Urinary bladder (tissue), 4 donors: ENCODE measurements around the gene IL15. TPM values are rescaled to one million over a fixed set of nuclear protein-coding genes. Genes with fewer than 3 reads are reported as not detected.
"Not testable (repeated sequence)": the region's sequence is repeated elsewhere in the genome, so short reads cannot be mapped to it uniquely, and the experiment has no call there.

Source experiments
- DNase-seq: peaks from one replicate; pipeline ENCODE4 v3.0.0-alpha.2; 2015; ENCODE audit errors: extremely low spot score
- H3K27ac ChIP-seq: one replicate; pipeline ENCODE4 v1.5.1; 2013; ENCODE audit warnings: low read depth, mild to moderate bottlenecking, moderate library complexity
- H3K36me3 ChIP-seq: one replicate; pipeline ENCODE4 v1.6.1; 2013; ENCODE audit warnings: mild to moderate bottlenecking, moderate library complexity; ENCODE audit not compliant: insufficient read depth
- H3K4me1 ChIP-seq: one replicate; pipeline ENCODE4 v1.6.1; 2013; ENCODE audit warnings: mild to moderate bottlenecking, moderate library complexity; ENCODE audit not compliant: insufficient read depth
- H3K4me3 ChIP-seq: one replicate; pipeline ENCODE4 v1.5.1; 2013; ENCODE audit warnings: low read depth, low read length
- WGBS: extraction: QIAGEN DNeasy Blood & Tissue Kit; methylation state at CpG from one replicate; pipeline ENCODE4 v1.1.7; 2013; 5-methylcytosine and 5-hydroxymethylcytosine counted together
- polyA plus RNA-seq: library from polyadenylated mRNA; stranded (reverse); fragments of 200-250 nt; gene quantifications from one replicate; pipeline ENCODE4 v1.2.3, GENCODE V29; 2013
- total RNA-seq: library from RNA; depleted of rRNA; stranded (reverse); fragments of >200 nt; gene quantifications from one replicate; pipeline ENCODE4 v1.2.3, GENCODE V29; 2014
- donor health status: healthy with polysubstance abuse.
- donor health status: healthy.

Gene IL15
- total and polyA plus RNA-seq, 2 donors, result 3.1 to 5.9 TPM

DNA sequence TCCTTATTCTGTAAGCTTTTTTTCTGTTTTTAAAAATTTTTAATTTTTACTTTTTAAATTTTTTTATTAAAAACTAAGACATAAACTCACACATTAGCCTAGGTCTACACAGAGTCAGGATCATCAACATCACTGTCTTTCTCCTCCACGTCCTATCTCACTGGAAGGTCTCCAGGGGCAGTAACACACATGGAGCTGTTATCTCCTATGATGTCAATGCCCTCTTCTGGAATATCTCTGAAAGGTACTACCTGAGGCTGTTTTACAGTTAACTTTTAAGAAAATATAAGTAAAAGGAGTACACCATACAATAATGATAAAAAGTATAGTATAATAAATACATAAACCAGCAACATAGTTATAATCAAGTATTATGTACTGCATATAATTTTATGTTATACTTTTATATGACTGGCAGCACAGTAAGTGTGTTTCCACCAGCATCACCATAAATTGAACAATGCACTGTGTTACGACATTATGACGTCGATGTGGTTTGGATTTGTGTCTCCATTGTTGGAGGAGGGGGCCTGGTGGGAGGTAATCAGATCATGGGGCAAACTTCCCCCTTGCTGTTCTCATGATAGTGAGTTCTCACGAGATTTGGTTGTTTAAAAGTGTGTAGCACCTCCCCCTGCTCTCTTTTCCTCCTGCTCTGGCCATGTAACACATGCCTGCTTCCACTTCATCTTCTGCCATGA, 21.3 kb downstream of the IL15 start:
- DNase-seq, result no peak
- Histone ChIP-seq H3K27ac (no peak overlapping the region), H3K4me1 (no peaks in the 10 kb centered on the region), H3K4me3 (no peak overlapping the region), H3K36me3 (no peaks in the 10 kb centered on the region)
- 85% methylated on average over 5 of the region's 5 CpGs for WGBS

DNA sequence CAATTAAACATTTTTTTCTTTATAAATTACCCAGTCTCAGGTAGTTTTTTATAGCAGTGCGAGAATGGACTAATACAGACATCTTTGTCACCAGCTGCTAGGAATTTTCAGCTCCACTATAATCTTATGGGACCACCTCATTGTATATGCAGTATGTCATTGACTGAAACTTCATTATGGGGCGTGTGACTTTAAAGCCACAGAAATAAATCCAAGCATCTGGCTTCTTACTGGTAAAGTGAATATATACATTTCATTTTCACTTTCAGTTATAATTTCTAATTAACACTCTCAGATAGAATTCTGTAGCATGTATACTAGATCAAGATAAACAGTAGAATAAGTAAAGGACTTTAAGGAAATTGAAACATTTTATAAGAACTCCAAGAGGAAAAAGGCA, 21.9 kb downstream of the IL15 start:
- Histone ChIP-seq H3K36me3 (no peaks in the 10 kb centered on the region), H3K27ac (no peak overlapping the region), H3K4me1 (no peaks in the 10 kb centered on the region), H3K4me3 (no peak overlapping the region)
- WGBS, result 93% methylated on average over 2 of the region's 2 CpGs
- DNase-seq, result no peak

DNA sequence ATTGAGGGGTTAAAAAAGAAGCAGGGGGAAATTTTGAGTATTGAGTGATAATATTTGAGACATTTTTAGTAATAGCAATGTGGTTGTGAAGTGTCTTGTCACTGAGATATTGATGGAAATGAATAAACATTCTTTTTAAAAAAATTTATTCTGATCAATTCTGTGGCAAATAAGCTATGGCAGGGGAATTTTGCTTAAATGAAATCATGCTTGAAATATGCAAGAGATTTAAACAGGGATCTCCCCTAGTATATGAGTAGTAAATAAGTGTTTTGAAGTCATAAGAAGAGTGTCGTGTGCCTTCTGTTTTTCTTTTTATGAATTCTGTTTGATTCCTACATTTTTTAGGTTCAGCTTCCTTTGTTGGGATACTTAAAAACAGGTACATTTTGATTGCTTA, 23.2 kb downstream of the IL15 start:
- no peak overlapping the region for H3K27ac ChIP-seq
- no peak overlapping the region for H3K4me3 ChIP-seq
- DNase-seq, result no peak
- H3K36me3 ChIP-seq, result no peaks in the 10 kb centered on the region
- 81% methylated on average over 1 of the region's 1 CpG for WGBS
- H3K4me1 ChIP-seq, result no peaks in the 10 kb centered on the region

DNA sequence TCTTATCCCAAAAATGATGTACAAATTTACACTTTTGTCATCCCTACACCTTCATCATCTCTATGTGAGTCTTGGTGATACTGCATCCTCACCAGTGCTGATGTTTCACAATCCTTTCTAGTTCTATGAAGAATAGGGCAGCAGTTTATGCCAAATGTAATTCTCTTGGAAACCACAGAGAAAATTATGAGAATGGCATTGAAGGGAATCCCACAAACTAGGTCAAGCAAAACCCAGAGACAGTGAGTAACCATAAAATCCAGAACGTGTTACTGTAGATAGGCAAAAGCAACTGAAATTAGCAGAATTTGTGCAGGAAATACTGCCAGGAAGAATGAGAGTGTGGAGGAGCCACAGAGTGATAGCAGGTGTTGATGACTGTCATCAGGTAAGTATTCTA, 24.5 kb downstream of the IL15 start:
- no peak for DNase-seq
- Histone ChIP-seq H3K4me1 (no peaks in the 10 kb centered on the region), H3K27ac (no peak overlapping the region), H3K36me3 (no peaks in the 10 kb centered on the region), H3K4me3 (no peak overlapping the region)
- 79% methylated on average over 1 of the region's 1 CpG for WGBS

DNA sequence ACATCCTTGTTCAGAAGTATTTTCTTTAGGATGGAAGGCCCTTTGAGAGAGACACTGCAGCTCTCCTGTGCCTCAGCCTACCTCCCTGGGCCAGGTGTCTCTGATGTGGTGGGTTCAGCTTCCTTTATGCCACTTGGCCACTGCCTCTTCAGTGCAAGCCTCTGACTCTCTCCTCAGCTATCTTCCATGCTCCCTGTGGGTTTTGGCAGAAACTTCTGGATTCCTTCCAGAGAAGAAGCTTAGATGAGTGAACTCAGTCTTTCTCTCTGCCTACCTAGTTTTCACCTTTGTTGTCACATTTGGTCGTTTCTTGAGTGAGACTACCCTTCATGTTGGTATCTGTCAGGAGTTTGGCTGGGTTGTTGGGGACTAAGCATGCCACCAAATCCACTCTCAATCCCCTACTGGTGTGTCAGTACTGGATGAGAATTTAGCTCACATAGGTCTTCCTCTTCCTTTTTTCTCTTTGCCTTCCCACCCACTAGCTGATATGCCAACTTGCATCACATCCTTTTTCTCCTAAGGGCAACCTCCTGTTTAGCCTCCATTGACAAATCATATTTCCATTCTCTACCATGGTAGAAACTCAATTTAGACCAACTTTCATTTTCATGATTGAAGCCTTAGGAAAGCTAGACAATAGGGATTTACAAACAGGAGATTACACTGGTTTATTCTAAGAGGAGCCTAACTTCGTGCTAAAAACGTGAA, 32.0 kb downstream of the IL15 start:
- WGBS, result 83% methylated on average over 3 of the region's 3 CpGs
- no peak overlapping the region for H3K4me3 ChIP-seq
- DNase-seq, result no peak
- H3K4me1 ChIP-seq, result no peaks in the 10 kb centered on the region
- no peaks in the 10 kb centered on the region for H3K36me3 ChIP-seq
- no peak overlapping the region for H3K27ac ChIP-seq

DNA sequence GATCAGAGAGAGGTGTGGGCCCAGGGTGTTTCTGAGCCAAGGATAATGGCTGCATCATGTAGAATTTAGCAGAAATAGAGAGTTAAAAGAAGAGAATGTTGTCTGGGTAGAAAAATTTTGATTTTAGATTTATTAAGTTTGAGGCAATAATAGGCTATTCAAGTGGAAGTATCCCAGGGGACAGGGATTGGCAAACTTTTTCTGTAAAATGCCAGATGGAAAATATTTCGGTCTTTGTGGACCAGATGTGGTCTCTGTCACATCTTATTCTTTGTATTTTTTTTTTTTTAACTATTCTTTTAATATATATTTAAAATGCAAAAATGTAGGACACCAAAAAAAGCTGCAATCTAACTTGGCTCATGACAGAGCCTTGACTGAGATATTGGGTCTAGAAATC, 33.1 kb downstream of the IL15 start:
- Histone ChIP-seq H3K4me1 (no peaks in the 10 kb centered on the region), H3K4me3 (no peak overlapping the region), H3K27ac (no peak overlapping the region), H3K36me3 (no peaks in the 10 kb centered on the region)
- 81% methylated on average over 1 of the region's 1 CpG for WGBS
- DNase-seq, result no peak

DNA sequence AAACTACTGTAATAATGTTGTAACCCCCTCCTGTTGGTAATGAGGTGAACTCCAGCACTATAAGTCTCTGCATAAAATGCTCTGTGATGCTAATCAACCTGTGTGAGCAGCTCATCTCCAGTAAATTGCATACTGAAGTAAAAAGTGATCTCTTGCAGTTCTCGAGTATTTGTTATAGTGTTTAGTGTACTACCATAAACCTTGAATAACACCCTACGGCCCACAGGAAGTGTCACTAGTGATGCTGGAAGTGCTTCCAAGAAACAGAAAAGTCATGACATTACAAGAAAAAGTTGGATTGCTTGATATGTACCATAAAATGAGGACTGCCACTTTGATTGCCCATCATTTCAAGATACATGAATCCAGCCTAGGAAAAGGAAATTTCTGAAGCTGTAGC, 39.0 kb downstream of the IL15 start:
- no peaks in the 10 kb centered on the region for H3K4me1 ChIP-seq
- no peak overlapping the region for H3K4me3 ChIP-seq
- no peak for DNase-seq
- H3K36me3 ChIP-seq, result no peaks in the 10 kb centered on the region
- no peak overlapping the region for H3K27ac ChIP-seq
- 63% methylated on average over 2 of the region's 2 CpGs for WGBS

DNA sequence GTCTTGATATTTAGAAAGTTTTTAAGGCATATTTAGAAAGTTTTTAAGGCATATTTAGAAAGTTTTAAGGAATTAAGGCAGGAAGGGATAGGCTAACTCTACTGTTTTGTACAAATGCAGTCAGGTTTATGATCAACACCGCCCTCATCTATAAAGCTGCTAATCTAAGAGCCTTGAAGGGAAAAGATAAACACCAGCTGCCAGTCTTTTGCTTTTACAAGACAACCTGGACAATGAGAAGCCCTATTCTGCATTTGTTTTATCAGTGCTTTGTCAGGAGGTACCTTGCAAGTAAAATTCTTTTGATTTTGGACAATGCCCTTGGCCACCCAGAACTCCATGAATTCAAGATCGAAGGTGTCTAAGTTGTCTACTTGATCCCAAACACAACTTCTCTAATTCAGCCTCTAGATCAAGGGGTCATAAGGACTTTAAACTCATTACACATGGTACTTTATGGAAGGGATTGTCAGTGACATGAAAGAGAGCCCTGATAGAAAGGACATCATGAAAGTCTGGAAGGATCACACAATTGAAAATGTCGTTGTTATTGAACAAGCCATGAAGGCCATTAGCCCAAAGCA, 39.8 kb downstream of the IL15 start:
- no peak overlapping the region for H3K4me3 ChIP-seq
- H3K4me1 ChIP-seq, result no peaks in the 10 kb centered on the region
- no peak overlapping the region for H3K27ac ChIP-seq
- no peak for DNase-seq
- no peaks in the 10 kb centered on the region for H3K36me3 ChIP-seq
- 39% methylated on average over 3 of the region's 3 CpGs for WGBS

DNA sequence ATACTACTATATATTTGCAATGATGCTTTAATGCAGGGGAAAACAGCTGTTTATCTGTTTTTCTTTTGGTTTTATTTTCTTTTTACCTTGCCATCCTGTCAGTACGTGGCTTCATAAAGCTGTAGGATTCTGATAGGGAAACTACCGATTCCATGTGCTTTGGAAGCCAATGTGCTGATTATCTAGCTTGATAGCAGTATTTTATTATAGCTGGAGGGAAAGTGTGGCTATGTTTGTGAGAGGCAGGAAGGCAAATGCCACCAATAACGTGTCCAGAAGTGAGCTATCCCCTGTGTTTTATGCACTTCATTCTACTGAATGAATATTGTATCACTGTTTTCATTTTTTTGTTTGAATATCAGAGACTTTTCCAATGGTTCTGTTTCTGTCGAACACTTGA, 43.7 kb downstream of the IL15 start:
- no peak overlapping the region for H3K27ac ChIP-seq
- no peak for DNase-seq
- H3K4me3 ChIP-seq, result no peak overlapping the region
- no peaks in the 10 kb centered on the region for H3K36me3 ChIP-seq
- 70% methylated on average over 4 of the region's 4 CpGs for WGBS
- H3K4me1 ChIP-seq, result no peaks in the 10 kb centered on the region

DNA sequence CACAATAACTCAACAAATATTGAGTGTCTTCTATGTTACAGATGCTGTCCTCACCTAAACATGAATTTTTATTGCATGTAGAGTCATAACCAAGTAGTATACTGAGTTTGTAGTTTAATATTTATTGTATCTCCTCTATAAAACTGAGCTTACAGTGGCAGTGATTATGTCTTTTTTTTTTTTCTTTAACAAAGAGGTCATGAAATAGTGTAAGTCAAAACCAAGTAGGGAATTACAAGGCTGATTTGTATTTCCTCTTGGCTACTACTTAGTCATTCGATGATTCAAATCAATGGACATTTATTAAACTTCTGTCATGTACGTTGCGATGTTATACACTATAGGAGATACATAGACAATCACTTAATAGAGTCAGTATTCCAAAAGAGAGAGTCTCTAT, 48.4 kb downstream of the IL15 start:
- H3K4me3 ChIP-seq, result no peak overlapping the region
- 84% methylated on average over 3 of the region's 3 CpGs for WGBS
- DNase-seq, result no peak
- no peaks in the 10 kb centered on the region for H3K4me1 ChIP-seq
- H3K36me3 ChIP-seq, result no peaks in the 10 kb centered on the region
- H3K27ac ChIP-seq, result no peak overlapping the region

DNA sequence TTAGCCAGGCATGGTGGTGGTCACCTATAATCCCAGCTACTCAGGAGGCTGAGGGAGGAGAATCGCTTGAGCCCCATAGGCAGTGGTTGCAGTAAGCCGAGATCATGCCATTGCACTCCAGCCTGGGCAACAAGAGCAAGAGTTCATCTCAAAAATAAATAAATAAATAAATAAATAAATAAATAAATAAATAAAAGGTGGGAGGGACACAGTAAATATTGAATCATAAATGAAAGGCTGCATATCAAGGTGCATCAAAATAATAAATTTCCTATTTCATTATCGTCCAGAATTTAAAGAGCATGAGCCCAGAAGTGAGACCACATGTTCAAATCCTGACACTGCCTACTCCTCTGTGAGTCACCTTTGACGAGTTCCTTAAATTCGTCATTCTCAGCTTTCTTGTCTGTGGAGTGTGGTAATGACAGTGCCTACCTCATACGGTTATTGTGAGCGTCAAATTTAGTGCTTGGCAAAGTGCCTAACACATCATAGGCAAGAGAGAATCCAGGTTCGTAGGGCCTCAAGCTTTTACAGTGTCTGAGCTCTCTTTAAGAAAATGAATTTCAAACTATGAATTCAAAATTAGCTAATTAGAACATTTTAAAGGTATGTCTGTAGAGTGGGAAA, 49.9 kb downstream of the IL15 start:
- H3K36me3 ChIP-seq, result no peaks in the 10 kb centered on the region
- no peak for DNase-seq
- no peak overlapping the region for H3K4me3 ChIP-seq
- 72% methylated on average over 8 of the region's 8 CpGs for whole genome bisulfite sequencing
- no peaks in the 10 kb centered on the region for H3K4me1 ChIP-seq
- no peak overlapping the region for H3K27ac ChIP-seq

DNA sequence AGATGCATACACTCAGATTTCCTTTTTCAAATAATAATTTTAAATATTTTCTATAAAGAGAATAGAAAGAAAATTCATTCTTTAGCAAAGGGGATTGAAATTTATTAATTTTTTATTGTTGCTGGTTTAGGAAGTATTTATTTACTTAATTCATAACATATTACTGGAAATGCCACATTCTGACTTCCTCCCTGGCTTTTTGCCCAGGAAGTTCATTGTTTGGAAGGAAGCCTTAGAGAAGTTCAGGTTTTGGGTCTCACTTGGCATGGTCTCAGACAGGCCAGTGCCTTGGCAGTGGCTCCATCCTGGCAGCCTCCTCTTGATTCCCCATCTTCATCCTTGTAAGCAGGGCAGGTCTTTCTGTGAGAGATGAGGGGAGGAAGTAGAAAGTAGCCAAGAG, 50.5 kb downstream of the IL15 start:
- no peak overlapping the region for H3K4me3 ChIP-seq
- no peaks in the 10 kb centered on the region for H3K4me1 ChIP-seq
- DNase-seq, result no peak
- H3K27ac ChIP-seq, result no peak overlapping the region
- H3K36me3 ChIP-seq, result no peaks in the 10 kb centered on the region

DNA sequence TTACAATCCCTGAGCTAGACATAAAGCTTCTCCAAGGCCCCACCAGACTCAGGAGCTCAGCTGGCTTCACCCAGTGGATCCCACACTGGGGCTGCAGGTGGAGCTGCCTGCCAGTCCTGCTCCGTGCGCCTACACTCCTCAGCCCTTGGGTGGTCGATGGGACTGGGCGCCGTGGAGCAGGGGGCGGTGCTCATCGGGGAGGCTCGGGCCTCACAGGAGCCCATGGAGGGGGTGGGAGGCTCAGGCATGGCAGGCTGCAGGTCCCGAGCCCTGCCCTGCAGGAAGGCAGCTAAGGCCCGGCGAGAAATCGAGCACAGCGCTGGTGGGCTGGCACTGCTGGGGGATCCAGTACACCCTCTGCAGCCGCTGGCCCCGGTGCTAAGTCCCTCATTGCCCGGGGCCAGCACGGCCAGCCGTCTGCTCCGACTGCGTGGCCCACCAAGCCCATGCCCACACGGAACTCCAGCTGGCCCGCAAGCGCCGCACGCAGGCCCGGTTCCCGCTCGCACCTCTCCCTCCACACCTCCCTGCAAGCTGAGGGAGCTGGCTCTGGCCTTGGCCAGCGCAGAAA, 53.4 kb downstream of the IL15 start:
- not testable (repeated sequence) for H3K27ac ChIP-seq, DNase-seq
- WGBS, result 94% methylated on average over 29 of the region's 29 CpGs

DNA sequence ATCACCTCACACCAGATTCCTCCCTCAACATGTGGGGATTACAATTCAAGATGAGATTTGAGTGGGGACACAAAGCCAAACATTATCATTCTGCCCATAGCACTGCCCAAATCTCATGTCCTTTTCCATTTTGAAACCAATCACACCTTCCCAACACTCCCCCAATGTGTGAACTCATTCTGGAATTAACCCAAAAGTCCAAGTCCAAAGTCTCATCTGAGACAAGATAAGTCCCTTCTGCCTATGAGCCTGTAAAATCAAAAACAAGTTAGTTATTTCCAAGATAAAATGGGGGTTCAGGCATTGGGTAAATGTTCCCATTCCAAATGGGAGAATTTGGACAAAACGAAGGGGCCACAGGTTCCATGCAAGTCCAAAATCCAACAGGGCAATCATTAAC, 54.9 kb downstream of the IL15 start:
- not testable (repeated sequence) for H3K4me1 ChIP-seq, H3K27ac ChIP-seq, H3K36me3 ChIP-seq, H3K4me3 ChIP-seq, DNase-seq
- 84% methylated on average over 1 of the region's 1 CpG for WGBS

More for the DNA sequence above, 53.4 kb downstream of the IL15 start:
- not testable (repeated sequence) for H3K4me1 ChIP-seq, H3K36me3 ChIP-seq, H3K4me3 ChIP-seq
